B cell (primary cell): ENCODE results near the gene TRIM2.

Experiments
- EZH2 ChIP-seq: IDR thresholded peaks from 2 replicates; pipeline ENCODE4 v1.6.1; 2012; ENCODE audit warnings: borderline replicate concordance, low read depth, mild to moderate bottlenecking, moderate library complexity, low read length; ENCODE audit not compliant: insufficient read depth, poor library complexity, severe bottlenecking
- TF ChIP-seq, protein P1 (sequence below): fragments of 200-600 bp; IDR thresholded peaks from one replicate; pipeline ENCODE4 v1.8.0; 2022; ENCODE audit warnings: antibody characterized with exemption, mild to moderate bottlenecking

DNA sequence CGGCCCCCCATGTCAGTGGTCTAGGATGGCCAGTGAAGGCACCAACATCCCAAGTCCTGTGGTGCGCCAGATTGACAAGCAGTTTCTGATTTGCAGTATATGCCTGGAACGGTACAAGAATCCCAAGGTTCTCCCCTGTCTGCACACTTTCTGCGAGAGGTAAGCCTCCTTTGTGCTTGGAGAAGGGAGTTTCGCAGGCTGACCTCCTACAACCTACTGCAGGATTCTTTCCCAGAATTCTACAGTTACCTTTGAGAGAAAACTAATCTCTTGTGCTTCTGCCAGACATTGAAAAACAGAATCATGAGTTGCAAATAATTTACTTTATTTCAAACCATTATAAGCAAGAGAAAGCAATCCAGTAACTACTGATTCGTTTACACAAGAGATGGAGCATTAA is 66.1 kb downstream of the TRIM2 start:
- no peak for TF ChIP-seq EZH2
- TF ChIP-seq, protein P1, sequence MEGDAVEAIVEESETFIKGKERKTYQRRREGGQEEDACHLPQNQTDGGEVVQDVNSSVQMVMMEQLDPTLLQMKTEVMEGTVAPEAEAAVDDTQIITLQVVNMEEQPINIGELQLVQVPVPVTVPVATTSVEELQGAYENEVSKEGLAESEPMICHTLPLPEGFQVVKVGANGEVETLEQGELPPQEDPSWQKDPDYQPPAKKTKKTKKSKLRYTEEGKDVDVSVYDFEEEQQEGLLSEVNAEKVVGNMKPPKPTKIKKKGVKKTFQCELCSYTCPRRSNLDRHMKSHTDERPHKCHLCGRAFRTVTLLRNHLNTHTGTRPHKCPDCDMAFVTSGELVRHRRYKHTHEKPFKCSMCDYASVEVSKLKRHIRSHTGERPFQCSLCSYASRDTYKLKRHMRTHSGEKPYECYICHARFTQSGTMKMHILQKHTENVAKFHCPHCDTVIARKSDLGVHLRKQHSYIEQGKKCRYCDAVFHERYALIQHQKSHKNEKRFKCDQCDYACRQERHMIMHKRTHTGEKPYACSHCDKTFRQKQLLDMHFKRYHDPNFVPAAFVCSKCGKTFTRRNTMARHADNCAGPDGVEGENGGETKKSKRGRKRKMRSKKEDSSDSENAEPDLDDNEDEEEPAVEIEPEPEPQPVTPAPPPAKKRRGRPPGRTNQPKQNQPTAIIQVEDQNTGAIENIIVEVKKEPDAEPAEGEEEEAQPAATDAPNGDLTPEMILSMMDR, result no peak
